ENCODE data around the gene ZNF292.

ZNF292 gene

GRCh38 chr6:87241304-87241703 is 85.9 kb downstream of the ZNF292 start:
- no peaks in the 10 kb centered on the region for H3K27me3 Mint-ChIP-seq (ENCODE audit: low read depth, poor library complexity)
- peaks cover 91% of the 10 kb centered on the region for H3K36me3 Mint-ChIP-seq (ENCODE audit: low read depth)
- H3K9me3 Mint-ChIP-seq, result peaks cover 35% of the 10 kb centered on the region
- H3K27ac Mint-ChIP-seq, result no peak overlapping the region
- H3K4me1 Mint-ChIP-seq, result no peaks in the 10 kb centered on the region
- DNase-seq, result no peak
- no peak for TF ChIP-seq CTCF (IDR thresholded peaks at IDR 0.05)
- no peak overlapping the region for H3K4me3 Mint-ChIP-seq

GRCh38 chr6:87242311-87242710 is 86.9 kb downstream of the ZNF292 start:
- no peak for DNase-seq
- no peaks in the 10 kb centered on the region for H3K27me3 Mint-ChIP-seq (ENCODE audit: low read depth, poor library complexity)
- H3K36me3 Mint-ChIP-seq (ENCODE audit: low read depth), result peaks cover 91% of the 10 kb centered on the region
- no peak overlapping the region for H3K27ac Mint-ChIP-seq
- H3K9me3 Mint-ChIP-seq, result peaks cover 28% of the 10 kb centered on the region
- no peak for TF ChIP-seq CTCF (IDR thresholded peaks at IDR 0.05)
- H3K4me3 Mint-ChIP-seq, result no peak overlapping the region
- no peaks in the 10 kb centered on the region for H3K4me1 Mint-ChIP-seq

GRCh38 chr6:87243812-87244211 is 88.4 kb downstream of the ZNF292 start:
- H3K27ac Mint-ChIP-seq, result no peak overlapping the region
- H3K9me3 Mint-ChIP-seq, result peaks cover 14% of the 10 kb centered on the region
- H3K4me3 Mint-ChIP-seq, result no peak overlapping the region
- peaks cover 91% of the 10 kb centered on the region for H3K36me3 Mint-ChIP-seq (ENCODE audit: low read depth)
- no peaks in the 10 kb centered on the region for H3K4me1 Mint-ChIP-seq
- DNase-seq, result no peak
- no peaks in the 10 kb centered on the region for H3K27me3 Mint-ChIP-seq (ENCODE audit: low read depth, poor library complexity)
- TF ChIP-seq CTCF (IDR thresholded peaks at IDR 0.05), result no peak

- no peak for TF ChIP-seq CTCF (IDR thresholded peaks at IDR 0.05)
- no peak for DNase-seq
- no peaks in the 10 kb centered on the region for H3K27me3 Mint-ChIP-seq (ENCODE audit: low read depth, poor library complexity)
- no peak overlapping the region for H3K27ac Mint-ChIP-seq
- H3K4me1 Mint-ChIP-seq, result no peaks in the 10 kb centered on the region
- H3K4me3 Mint-ChIP-seq, result no peak overlapping the region
- H3K9me3 Mint-ChIP-seq, result peaks cover 14% of the 10 kb centered on the region
- peaks cover 95% of the 10 kb centered on the region for H3K36me3 Mint-ChIP-seq (ENCODE audit: low read depth)
Measured at GRCh38 chr6:87244380-87244779, 89.0 kb downstream of the ZNF292 start.

GRCh38 chr6:87250019-87250418 is 94.7 kb downstream of the ZNF292 start:
- DNase-seq, result no peak
- TF ChIP-seq CTCF (IDR thresholded peaks at IDR 0.05), result no peak
- Mint-ChIP-seq H3K36me3 (ENCODE audit: low read depth) (peaks cover 96% of the 10 kb centered on the region), H3K4me3 (no peak overlapping the region), H3K9me3 (peaks cover 19% of the 10 kb centered on the region), H3K4me1 (no peaks in the 10 kb centered on the region), H3K27ac (no peak overlapping the region), H3K27me3 (ENCODE audit: low read depth, poor library complexity) (peaks cover 2% of the 10 kb centered on the region)

- H3K27ac Mint-ChIP-seq, result no peak overlapping the region
- peaks cover 99% of the 10 kb centered on the region for H3K36me3 Mint-ChIP-seq (ENCODE audit: low read depth)
- TF ChIP-seq CTCF (IDR thresholded peaks at IDR 0.05), result no peak
- H3K4me3 Mint-ChIP-seq, result no peak overlapping the region
- peaks cover 2% of the 10 kb centered on the region for H3K27me3 Mint-ChIP-seq (ENCODE audit: low read depth, poor library complexity)
- no peaks in the 10 kb centered on the region for H3K4me1 Mint-ChIP-seq
- no peak for DNase-seq
- H3K9me3 Mint-ChIP-seq, result peaks cover 31% of the 10 kb centered on the region
Measured at GRCh38 chr6:87251225-87251624, 95.9 kb downstream of the ZNF292 start.

Data from nephron progenitor cell (in vitro differentiated cells).